Kidney (tissue), 14 donors: ENCODE measurements around the gene CABLES2. TPM values are rescaled to one million over a fixed set of nuclear protein-coding genes. Genes with fewer than 3 reads are reported as not detected.

Source experiments
- DNase-seq, 5 donors: peaks; one replicate each; pipeline ENCODE4 v3.0.0-alpha.2; 2013 to 2020
- FAIRE-seq: peaks from 2 replicates; lab custom pipeline; 2012; peaks lifted over from hg19 to GRCh38; lab: Jason Lieb, UNC
- H3K27ac ChIP-seq, 2 donors: one replicate each; pipeline ENCODE4 v1.7.0; 2013; ENCODE audit warnings: low read depth in 2 of 2, low read length in 2 of 2, inconsistent platforms in 1 of 2
- H3K27me3 ChIP-seq: one replicate; pipeline ENCODE4 v1.7.1; 2013; ENCODE audit warnings: low read length, inconsistent platforms; ENCODE audit not compliant: control insufficient read depth, insufficient read depth
- H3K36me3 ChIP-seq, 3 donors: one replicate each; pipeline versions ENCODE4 v1.7.0 to v1.7.1; 2013; ENCODE audit warnings: low read length in 3 of 3, control low read depth in 1 of 3, inconsistent platforms in 1 of 3; ENCODE audit not compliant: insufficient read depth in 3 of 3, control insufficient read depth in 2 of 3
- H3K4me1 ChIP-seq, 3 donors: one replicate each; pipeline versions ENCODE4 v1.7.0 to v1.7.1; 2013; ENCODE audit warnings: low read length in 3 of 3, inconsistent platforms in 1 of 3, low read depth in 1 of 3; ENCODE audit not compliant: control insufficient read depth in 2 of 3, insufficient read depth in 2 of 3
- H3K4me3 ChIP-seq, 3 donors: one replicate each; pipeline versions ENCODE4 v1.7.0 to v1.8.1; 2013; ENCODE audit warnings: low read length in 3 of 3, control low read depth in 1 of 3, inconsistent platforms in 1 of 3
- H3K9ac ChIP-seq, 3 donors: one replicate each; pipeline versions ENCODE4 v1.7.0 to v1.7.1; 2013; ENCODE audit warnings: low read length in 3 of 3, control low read depth in 1 of 3, inconsistent platforms in 1 of 3
- H3K9me3 ChIP-seq, 3 donors: one replicate each; pipeline versions ENCODE4 v1.7.0 to v1.7.1; 2013; ENCODE audit warnings: low read length in 3 of 3, control low read depth in 1 of 3, inconsistent platforms in 1 of 3; ENCODE audit not compliant: control insufficient read depth in 2 of 3, insufficient read depth in 1 of 3
- intact Hi-C: fragments of 100-400 bp; cut with DNase I; formaldehyde crosslinking; loops from one replicate; pipeline ENCODE4 v1.11.1; 2022
- polyA plus RNA-seq: library from polyadenylated mRNA; stranded (reverse); fragments of 350-450 nt; fragmentation: Illumina TruSeq; extraction: RNeasy Lipid Tissue Mini Kit (QIAGEN cat#74804); gene quantifications from one replicate; pipeline ENCODE4 v1.2.3, GENCODE V29; 2014; ENCODE audit warnings: low read depth, low replicate concordance; ENCODE audit not compliant: insufficient read depth
- total RNA-seq: library from RNA; stranded (reverse); fragmentation: NEBNext Ultra II Directional; extraction: Animal tissue kit (Norgen Biotek cat#: 25700); gene quantifications from one replicate; pipeline ENCODE4 v1.2.1, GENCODE V29; 2021
- TF ChIP-seq, protein P1 (sequence below): IDR thresholded peaks from 3 replicates; pipeline ENCODE4 v1.5.1; 2012; ENCODE audit warnings: mild to moderate bottlenecking, moderate library complexity, borderline replicate concordance; ENCODE audit not compliant: insufficient read depth; ENCODE audit errors: extremely low read depth
- donor health status: control.
- donor health status: control.
- donor health status: control.
- donor health status: control.
- donor health status: control.
- donor health status: DM: yes; HTN: yes; CAD: no.
- donor health status: Normal renal cell carcinoma (clear cell type).

CABLES2 gene
- total and polyA plus RNA-seq, 2 donors from 2014 or later, result 2.0 to 4.5 TPM

DNA sequence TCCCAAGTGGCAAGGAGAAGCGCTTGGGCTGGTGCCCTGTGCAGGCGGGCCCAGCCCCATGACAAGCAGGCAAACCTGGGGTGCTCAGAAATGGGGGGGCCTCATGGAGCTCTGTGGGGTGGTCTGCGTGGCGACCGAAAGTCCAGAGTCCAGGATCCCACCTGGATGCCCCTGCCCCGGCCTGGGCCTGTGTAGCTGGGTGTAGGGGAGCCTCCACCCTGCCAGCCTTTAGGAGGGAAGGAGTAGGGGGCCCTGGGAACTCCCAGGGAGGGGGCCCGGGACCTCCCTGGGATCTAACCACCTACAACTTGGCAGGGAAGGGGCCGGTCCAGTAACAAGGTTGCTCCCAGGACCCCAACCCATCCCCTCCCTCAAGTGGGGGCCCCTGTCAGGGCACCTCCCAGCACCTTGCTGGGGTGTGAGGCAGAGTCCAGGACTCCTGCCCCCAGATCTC is 35.5 kb downstream of the CABLES2 start:
- Histone ChIP-seq H3K9ac (no peak overlapping the region), H3K27me3 (no peaks in the 10 kb centered on the region), H3K36me3 (no peaks in the 10 kb centered on the region), H3K27ac (no peak overlapping the region), H3K4me3 (no peak overlapping the region), H3K4me1 (peaks cover 0 to 38% (median 24%) of the 10 kb centered on the region in 3 donors), H3K9me3 (no peaks in the 10 kb centered on the region)
- intact Hi-C loops, result no loop called here
- FAIRE-seq (no peak), DNase-seq (no peak)
- TF ChIP-seq, protein P1, sequence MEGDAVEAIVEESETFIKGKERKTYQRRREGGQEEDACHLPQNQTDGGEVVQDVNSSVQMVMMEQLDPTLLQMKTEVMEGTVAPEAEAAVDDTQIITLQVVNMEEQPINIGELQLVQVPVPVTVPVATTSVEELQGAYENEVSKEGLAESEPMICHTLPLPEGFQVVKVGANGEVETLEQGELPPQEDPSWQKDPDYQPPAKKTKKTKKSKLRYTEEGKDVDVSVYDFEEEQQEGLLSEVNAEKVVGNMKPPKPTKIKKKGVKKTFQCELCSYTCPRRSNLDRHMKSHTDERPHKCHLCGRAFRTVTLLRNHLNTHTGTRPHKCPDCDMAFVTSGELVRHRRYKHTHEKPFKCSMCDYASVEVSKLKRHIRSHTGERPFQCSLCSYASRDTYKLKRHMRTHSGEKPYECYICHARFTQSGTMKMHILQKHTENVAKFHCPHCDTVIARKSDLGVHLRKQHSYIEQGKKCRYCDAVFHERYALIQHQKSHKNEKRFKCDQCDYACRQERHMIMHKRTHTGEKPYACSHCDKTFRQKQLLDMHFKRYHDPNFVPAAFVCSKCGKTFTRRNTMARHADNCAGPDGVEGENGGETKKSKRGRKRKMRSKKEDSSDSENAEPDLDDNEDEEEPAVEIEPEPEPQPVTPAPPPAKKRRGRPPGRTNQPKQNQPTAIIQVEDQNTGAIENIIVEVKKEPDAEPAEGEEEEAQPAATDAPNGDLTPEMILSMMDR, result no peak

DNA sequence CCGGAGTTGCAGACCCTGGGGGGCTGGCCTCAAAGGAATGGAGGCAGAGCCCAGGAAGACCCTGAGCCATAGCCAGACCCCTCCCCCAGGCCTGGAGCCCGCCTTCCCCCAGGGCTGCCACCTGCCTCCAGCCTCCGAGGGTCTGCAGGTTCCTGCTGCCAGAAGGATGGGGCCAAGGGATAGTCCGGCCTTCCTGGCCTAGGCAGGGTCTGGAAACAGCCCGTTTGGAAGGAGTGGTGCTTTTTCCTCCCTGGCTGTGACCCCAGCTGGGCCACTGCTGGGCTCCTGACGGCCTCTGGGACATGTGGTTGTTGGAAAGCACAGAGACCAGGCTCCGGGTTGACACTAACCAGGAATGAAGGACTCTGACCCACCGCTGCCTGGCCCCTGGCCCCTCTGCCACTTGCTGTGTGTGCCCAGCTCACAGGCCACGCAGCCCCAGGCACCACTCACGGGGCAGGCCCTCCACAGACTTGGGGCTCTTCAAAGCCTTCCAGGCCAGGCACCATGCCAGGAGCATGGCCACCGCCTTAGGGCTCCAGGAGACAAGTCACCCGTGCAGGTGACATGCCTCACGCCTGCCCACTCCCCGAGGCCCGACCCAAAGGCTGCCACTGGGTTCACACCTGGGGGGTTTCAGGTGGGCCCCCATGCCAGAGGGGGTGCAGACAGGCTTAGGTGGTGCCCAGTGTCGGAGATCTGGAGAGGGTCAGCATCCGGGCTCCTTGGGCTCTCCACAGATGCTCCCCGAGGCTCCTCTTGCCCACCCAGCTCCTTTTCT is 36.1 kb downstream of the CABLES2 start:
- Histone ChIP-seq H3K4me3 (no peak overlapping the region), H3K36me3 (no peaks in the 10 kb centered on the region), H3K27me3 (no peaks in the 10 kb centered on the region), H3K9me3 (no peaks in the 10 kb centered on the region), H3K27ac (peak overlapping the region in 1 of 2 donors; percentile 67), H3K9ac (no peak overlapping the region), H3K4me1 (peaks cover 0 to 39% (median 20%) of the 10 kb centered on the region in 3 donors)
- FAIRE-seq (no peak), DNase-seq (peak in 1 of 5 donors; percentile 63)
- intact Hi-C loops, result no loop called here
- TF ChIP-seq, protein P1, result no peak

DNA sequence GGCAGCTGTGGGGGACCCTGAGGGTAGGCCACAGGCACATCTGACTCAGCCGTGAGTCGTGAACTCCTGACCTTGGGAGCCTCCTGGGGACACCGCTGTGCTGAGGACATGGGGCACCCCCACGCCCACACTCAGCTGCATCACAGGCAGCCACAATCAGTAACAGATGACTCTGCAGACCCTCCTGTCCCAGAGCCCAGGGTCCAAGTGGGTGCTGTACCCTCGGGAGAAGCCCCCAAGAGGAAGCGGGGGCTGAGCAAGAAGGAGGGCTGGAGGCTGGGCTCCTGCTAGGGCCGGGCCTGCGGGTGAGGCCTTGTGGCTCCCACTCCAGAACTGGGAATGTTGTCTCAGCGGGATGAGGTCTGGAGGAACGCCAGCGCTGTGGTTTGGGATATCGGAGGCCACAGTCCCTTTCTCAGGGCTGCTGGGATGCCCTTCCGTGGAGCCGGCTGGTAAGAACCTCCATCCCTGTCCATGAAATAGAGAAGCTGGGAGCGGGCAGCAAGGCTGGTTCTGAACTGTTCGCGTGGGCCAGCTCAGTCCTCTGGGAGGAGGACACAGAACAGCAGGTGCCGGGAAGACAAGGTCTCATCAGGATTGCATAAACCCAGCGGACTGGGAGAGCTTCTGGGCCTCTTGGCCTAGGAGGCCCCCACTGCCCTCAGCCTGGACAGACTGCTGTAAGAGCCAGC is 36.8 kb downstream of the CABLES2 start:
- peak in 1 of 5 donors; percentile 66 for DNase-seq
- H3K27me3 ChIP-seq, result no peaks in the 10 kb centered on the region
- peak overlapping the region; percentile 54 to 67 for H3K27ac ChIP-seq
- intact Hi-C loops, result no loop called here
- TF ChIP-seq, protein P1, result no peak
- H3K9me3 ChIP-seq, result no peaks in the 10 kb centered on the region
- H3K36me3 ChIP-seq, result no peaks in the 10 kb centered on the region
- peak overlapping the region in 1 of 3 donors; percentile 12 for H3K9ac ChIP-seq
- no peak overlapping the region for H3K4me3 ChIP-seq
- no peak for FAIRE-seq
- peaks cover 0 to 45% (median 21%) of the 10 kb centered on the region in 3 donors for H3K4me1 ChIP-seq
